Thoracic aorta (tissue), 2 donors: ENCODE results near the gene COL25A1. TPM values are rescaled to one million over a fixed set of nuclear protein-coding genes. Genes with fewer than 3 reads are reported as not detected.

Experiments
- ATAC-seq: fragments of 150-250 bp; one replicate; pipeline ENCODE4 v1.8.0; 2017; ENCODE audit warnings: low read depth; ENCODE audit not compliant: insufficient number of reproducible peaks, low FRiP score
- DNase-seq: peaks from one replicate; pipeline ENCODE4 v3.0.0-alpha.2; 2020; ENCODE audit warnings: low spot score
- H3K27ac ChIP-seq, 2 donors: fragments of 200-600 bp; sonication (generic); 1 replicate in 1 of 2; 2 replicates in 1 of 2; pipeline ENCODE4 v1.5.1; 2016; ENCODE audit warnings: mild to moderate bottlenecking in 2 of 2, moderate library complexity in 2 of 2
- H3K27me3 ChIP-seq: fragments of 200-600 bp; sonication (generic); replicated peaks from 2 replicates; pipeline ENCODE4 v1.6.0; 2016; ENCODE audit warnings: mild to moderate bottlenecking; ENCODE audit not compliant: insufficient read depth
- H3K36me3 ChIP-seq: fragments of 200-600 bp; sonication (generic); one replicate; pipeline ENCODE4 v1.5.1; 2016
- H3K4me1 ChIP-seq, 2 donors: fragments of 200-600 bp; sonication (generic); 1 replicate in 1 of 2; 2 replicates in 1 of 2; pipeline versions ENCODE4 v1.5.1 to v1.6.0; 2016; ENCODE audit warnings: low read depth in 2 of 2, mild to moderate bottlenecking in 1 of 2; ENCODE audit not compliant: control insufficient read depth in 1 of 2
- H3K4me3 ChIP-seq: fragments of 200-600 bp; sonication (generic); 2 replicates; pipeline ENCODE4 v1.5.1; 2016; ENCODE audit warnings: mild to moderate bottlenecking
- H3K9me3 ChIP-seq: fragments of 200-600 bp; sonication (generic); 2 replicates; pipeline ENCODE4 v1.5.1; 2016
- total RNA-seq, 2 donors: library from RNA; depleted of rRNA; stranded (reverse); fragments of >200 nt; gene quantifications; one replicate each; pipeline versions ENCODE4 v1.1.0 to v1.2.3, GENCODE V29; 2016
- TF ChIP-seq, protein P1 (sequence below): fragments of 200-600 bp; sonication (generic); IDR thresholded peaks from one replicate; pipeline ENCODE4 v1.5.1; 2019; ENCODE audit warnings: antibody characterized with exemption

COL25A1 gene
- total RNA-seq, 2 donors from 2014 or later: 0.42 to 0.81 TPM

GRCh38 chr4:109011241-109012026 is 291.0 kb downstream of the COL25A1 start:
- DNase-seq (no peak), ATAC-seq (no peak)
- Histone ChIP-seq H3K4me1 (peaks cover 0 to 5% of the 10 kb centered on the region in 2 donors), H3K36me3 (no peaks in the 10 kb centered on the region), H3K27me3 (no peaks in the 10 kb centered on the region), H3K4me3 (no peak overlapping the region), H3K27ac (no peak overlapping the region), H3K9me3 (no peaks in the 10 kb centered on the region)
- TF ChIP-seq, protein P1, sequence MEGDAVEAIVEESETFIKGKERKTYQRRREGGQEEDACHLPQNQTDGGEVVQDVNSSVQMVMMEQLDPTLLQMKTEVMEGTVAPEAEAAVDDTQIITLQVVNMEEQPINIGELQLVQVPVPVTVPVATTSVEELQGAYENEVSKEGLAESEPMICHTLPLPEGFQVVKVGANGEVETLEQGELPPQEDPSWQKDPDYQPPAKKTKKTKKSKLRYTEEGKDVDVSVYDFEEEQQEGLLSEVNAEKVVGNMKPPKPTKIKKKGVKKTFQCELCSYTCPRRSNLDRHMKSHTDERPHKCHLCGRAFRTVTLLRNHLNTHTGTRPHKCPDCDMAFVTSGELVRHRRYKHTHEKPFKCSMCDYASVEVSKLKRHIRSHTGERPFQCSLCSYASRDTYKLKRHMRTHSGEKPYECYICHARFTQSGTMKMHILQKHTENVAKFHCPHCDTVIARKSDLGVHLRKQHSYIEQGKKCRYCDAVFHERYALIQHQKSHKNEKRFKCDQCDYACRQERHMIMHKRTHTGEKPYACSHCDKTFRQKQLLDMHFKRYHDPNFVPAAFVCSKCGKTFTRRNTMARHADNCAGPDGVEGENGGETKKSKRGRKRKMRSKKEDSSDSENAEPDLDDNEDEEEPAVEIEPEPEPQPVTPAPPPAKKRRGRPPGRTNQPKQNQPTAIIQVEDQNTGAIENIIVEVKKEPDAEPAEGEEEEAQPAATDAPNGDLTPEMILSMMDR: no peak

DNA sequence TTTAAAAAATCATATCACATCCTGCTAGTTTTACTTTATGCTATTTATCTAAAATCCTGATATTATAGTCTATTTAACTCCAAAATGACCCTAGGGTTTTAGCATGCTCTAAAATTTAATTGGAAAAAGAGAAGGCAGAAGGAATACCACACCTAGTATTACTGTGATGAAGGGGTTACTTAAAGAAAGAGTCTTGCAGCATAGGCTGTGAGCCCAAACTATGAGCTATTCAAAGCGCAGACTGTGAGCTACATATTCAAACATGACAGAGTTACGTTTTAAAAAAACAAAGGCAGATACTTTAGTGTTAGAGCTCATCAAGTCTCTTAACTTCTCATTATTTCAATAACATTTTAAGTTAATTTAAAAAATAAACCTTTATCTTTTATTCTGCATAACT is 291.9 kb downstream of the COL25A1 start:
- Histone ChIP-seq H3K27ac (no peak overlapping the region), H3K4me3 (no peak overlapping the region), H3K4me1 (peaks cover 0 to 5% of the 10 kb centered on the region in 2 donors), H3K9me3 (no peaks in the 10 kb centered on the region), H3K27me3 (no peaks in the 10 kb centered on the region), H3K36me3 (no peaks in the 10 kb centered on the region)
- DNase-seq (no peak), ATAC-seq (no peak)
- TF ChIP-seq, protein P1: no peak

GRCh38 chr4:109009909-109010308 is 292.5 kb downstream of the COL25A1 start:
- Histone ChIP-seq H3K4me1 (peaks cover 0 to 5% of the 10 kb centered on the region in 2 donors), H3K27ac (no peak overlapping the region)
- no peak for ATAC-seq

GRCh38 chr4:109007976-109008375 is 294.5 kb downstream of the COL25A1 start:
- Histone ChIP-seq H3K36me3 (no peaks in the 10 kb centered on the region), H3K27me3 (no peaks in the 10 kb centered on the region), H3K4me1 (peaks cover 0 to 5% of the 10 kb centered on the region in 2 donors), H3K4me3 (no peak overlapping the region), H3K9me3 (no peaks in the 10 kb centered on the region), H3K27ac (no peak overlapping the region)
- DNase-seq: no peak
- ATAC-seq: no peak
- TF ChIP-seq, protein P1: no peak

More at GRCh38 chr4:109009909-109010308, 292.5 kb downstream of the COL25A1 start:
- Histone ChIP-seq H3K27me3 (no peaks in the 10 kb centered on the region), H3K36me3 (no peaks in the 10 kb centered on the region), H3K9me3 (no peaks in the 10 kb centered on the region), H3K4me3 (no peak overlapping the region)
- TF ChIP-seq, protein P1: no peak
- DNase-seq: no peak

- Histone ChIP-seq H3K27ac (no peak overlapping the region), H3K9me3 (no peaks in the 10 kb centered on the region), H3K4me1 (no peaks in the 10 kb centered on the region), H3K4me3 (no peak overlapping the region), H3K36me3 (no peaks in the 10 kb centered on the region), H3K27me3 (no peaks in the 10 kb centered on the region)
- DNase-seq: no peak
- no peak for ATAC-seq
- TF ChIP-seq, protein P1: no peak
Observed at GRCh38 chr4:109005523-109005922, 296.9 kb downstream of the COL25A1 start.
